Cortex of kidney (tissue), 1 donor: ENCODE results near the gene GIMAP4.
"Not testable (repeated sequence)": the region's sequence is repeated elsewhere in the genome, so short reads cannot be mapped to it uniquely, and the experiment has no call there.

Experiments used
- DNase-seq: peaks from one replicate; lab custom pipeline; 2025; lab: John Stamatoyannopoulos, UW

GIMAP4 gene

DNA sequence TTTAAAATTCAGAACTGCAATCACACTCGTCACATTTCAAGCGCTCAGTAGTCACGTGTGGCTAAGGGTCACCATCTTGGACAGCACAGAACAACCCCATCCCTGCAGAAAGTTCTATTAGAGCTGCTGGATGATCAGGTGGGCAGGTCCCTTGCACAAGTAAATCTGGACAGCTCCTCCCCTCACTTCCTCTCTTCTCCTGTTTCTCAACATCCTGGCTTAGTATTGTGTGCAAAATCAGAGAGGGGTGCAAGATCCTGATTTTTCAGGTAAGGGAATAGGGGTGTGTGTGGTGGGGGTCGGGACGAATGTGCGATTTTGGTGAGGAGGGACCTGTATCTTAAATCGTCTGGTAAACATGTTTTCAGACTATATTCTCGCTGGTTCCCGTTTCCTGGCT lies at the start of gene GIMAP4:
TSS of gene GIMAP4 (plus strand) at position 222 of the 400 bp plus-strand sequence. CDS start 2,512 bp downstream, outside the sequence.
- no peak for DNase-seq

DNA sequence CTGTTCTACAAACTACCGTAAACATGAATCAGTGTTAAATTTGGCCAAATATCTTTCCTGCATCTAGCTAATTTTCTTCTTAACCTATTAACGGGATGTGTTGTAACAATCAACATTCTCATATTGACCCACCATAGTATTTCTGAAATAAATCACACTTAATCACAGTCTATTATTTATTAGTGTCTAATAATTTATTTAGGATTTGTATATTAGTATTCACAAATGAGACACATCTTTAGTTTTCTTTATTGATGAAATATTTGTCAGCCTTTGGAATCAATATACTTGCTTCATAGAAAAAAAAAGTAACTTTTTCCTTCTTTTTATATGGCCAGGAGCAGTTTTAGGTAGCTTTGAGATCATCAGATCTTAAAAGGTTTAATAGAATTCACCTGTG lies 47.9 kb upstream of the GIMAP4 start:
- DNase-seq, result no peak

DNA sequence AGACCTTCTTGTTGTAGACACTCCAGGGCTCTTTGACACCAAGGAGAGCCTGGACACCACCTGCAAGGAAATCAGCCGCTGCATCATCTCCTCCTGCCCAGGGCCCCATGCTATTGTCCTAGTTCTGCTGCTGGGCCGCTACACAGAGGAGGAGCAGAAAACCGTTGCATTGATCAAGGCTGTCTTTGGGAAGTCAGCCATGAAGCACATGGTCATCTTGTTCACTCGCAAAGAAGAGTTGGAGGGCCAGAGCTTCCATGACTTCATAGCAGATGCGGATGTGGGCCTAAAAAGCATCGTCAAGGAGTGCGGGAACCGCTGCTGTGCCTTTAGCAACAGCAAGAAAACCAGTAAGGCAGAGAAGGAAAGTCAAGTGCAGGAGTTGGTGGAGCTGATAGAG lies 47.0 kb upstream of the GIMAP4 start:
- no peak for DNase-seq

DNA sequence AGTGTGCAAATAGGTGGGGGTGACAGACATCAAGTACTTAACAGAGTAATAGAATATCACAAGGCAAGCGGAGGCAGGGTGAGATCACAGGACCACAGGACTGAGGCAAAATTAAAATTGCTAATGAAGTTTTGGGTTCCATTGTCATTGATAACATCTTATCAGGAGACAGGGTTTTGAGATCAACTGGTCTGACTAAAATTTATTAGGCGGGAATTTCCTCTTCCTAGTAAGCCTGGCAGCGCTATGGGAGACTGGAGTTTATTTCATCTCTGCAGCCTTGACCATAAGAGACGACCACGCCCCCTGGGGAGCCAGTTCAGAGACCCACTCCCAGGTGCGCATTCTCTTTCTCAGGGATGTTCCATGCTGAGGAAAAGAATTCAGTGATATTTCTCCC lies 44.3 kb upstream of the GIMAP4 start:
- not testable (repeated sequence) for DNase-seq

DNA sequence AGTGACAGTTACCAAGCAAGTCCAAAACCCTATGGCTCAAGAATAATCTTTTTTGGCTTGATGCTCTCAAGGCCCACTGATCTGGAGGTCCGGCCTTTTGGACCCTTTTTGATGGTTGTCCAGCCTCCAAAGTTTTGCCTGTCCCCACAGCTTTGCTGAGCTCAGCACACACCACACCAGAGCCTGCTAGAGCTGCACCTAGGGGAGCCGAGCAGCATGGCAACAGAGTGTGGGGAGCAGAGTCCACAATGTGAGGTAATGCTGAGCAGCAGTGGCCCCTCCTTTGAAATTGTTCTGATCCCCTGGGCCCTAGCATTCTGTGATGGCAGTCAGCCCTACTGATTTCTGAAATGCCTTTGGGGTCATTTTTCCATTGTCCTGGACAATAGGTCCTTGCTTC lies 43.2 kb upstream of the GIMAP4 start:
- no peak for DNase-seq

DNA sequence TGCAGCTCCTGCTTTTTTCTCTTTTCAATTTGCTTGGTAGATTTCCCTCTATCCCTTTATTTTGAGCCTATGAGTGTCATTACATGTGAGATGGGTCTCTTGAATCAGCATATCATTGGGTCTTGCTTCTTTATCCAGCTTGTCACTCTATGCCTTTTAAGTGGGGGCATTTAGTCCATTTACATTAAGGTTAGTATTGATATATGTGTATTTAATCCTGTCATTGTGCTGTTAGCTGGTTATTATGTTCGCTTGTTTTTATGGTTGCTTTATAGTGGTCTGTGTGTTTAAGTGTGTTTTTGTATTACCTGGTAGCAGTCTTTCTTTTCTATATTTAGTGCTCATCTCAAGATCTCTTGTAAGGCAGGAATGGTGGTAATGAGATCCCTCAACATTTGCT lies 35.5 kb upstream of the GIMAP4 start:
- DNase-seq, result no peak

DNA sequence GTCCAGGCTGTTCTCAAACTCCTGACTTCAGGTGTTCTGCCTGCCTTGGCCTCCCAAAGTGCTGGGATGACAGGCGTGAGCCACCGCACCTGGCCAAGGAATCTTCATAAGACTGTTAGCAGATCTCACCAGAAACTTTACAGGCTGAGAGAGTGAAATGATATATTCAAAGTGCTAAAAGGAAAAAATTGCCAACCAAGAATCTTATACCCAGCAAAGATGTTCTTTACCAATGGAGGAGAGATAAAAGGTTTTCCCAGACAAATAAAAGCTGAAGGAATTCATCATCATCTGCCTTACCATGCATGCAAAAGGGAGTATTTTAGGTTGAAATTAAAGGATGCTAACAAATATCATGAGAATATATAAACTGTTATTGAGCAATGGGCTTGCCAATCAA lies 28.9 kb upstream of the GIMAP4 start:
- no peak for DNase-seq

DNA sequence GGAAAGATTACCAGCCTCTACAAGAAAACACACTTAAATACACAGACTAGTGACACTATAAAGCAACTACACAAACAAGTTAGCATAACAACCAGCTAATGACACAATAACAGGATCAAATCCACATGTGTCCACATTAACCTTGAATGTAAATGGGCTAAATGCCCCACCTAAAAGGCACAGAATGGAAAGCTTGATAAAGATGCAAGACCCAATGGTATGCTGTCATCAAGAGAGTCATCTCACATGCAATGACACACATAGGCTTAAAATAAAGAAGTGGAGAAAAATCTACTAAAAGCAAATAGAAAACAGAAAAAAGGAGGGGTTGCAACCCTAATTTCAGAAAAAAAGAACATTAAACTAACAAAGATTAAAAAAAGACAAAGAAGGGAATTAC lies 14.0 kb upstream of the GIMAP4 start:
- no peak for DNase-seq

DNA sequence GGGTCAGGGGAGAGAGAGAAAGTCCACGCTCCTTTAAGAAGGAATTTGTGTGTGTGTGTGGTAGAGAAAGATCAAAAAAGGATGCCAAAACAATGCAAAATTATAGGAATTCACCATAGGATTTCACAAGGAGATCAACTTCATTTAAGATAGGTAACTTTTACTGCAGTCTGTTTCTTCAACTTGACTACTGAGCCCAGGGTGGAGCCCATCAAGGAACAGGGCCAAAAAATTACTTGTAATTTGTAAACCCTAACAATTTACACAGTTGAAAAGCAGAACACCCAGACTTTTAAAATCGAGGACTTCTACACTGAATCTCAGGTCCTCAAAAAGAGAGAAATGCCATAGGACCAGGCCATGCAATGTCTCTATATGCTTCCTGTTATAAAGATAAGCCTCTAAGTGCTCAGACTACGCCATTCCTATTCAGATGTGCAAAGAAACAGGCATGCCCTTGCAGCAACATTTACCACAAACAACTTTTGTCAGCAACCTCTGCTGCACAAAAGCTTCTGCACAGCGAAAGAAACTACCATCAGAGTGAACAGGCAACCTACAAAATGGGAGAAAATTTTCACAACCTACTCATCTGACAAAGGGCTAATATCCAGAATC lies 10.6 kb upstream of the GIMAP4 start:
- no peak for DNase-seq

DNA sequence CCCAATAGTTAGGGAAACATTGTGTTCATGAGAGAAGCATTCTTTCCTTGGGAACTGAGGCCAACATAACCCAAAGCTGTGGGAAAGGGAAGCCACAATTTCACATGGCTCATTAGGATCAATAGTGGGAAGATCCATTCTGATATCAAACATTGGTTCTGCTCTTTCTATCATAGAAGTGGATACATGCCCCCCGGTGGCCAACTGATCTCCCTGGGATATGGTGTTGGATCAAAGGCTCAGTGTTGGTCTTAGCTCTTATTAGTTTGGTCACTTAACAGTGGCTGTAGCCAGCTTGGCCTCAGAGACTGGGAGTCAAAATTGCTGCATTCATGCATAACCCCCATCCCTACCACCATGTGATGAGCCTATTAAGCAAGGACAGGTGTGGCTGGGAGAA lies 6.7 kb upstream of the GIMAP4 start:
- no peak for DNase-seq

DNA sequence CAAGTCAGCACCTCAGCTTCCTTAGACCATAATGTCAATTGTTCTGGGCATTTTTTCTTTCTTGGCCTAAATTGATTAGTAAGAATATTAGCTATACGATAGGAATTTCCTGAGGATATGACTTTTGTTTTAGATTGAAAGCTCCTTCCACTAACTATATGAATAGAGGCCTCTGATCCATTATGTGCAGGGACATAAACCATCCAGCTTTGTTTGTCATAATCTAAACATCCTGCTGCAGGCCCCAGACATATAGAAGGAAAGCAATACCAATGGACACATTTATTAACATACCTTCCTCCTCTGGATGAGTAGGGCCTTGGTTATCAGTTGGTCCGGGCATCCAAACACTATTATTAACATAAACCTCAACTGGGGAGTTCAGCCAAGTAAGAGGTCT lies 4.3 kb upstream of the GIMAP4 start:
- no peak for DNase-seq

DNA sequence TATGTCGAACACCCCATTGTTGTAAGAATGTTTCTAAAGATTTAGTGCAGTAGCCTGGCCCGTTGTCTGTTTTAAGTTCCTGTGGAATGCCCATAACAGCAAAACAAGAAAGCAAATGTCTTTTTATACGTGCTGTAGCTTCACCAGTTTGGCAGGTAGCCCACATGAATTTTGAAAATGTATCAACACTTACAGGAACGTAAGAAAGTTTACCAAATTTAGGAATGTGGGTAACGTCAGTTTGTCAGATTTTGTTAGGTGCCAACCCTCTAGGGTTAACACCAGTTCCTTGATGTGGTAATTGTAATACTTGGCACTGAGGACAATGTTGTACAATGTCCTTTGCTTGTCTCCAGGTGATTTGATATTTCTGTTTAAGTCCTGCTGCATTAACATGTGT lies 3.2 kb upstream of the GIMAP4 start:
- no peak for DNase-seq

DNA sequence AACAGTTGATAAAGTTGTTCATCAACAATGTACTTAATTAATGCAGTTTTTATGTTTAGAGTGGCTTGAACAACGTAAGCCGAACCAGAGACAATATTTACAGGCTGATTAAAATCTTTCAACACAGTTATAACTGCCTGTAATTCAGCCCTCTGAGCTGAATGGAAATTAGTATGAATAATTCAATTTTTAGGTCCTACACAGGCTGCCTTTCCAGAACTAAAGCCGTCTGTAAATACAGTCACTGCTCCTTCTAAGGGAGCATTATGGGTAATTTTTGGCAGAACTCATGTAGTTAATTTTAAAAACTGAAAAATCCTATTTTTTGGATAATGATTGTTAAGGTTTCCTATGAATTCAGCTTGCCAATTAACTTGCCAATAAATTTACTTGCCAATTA lies 2.6 kb upstream of the GIMAP4 start:
- no peak for DNase-seq

DNA sequence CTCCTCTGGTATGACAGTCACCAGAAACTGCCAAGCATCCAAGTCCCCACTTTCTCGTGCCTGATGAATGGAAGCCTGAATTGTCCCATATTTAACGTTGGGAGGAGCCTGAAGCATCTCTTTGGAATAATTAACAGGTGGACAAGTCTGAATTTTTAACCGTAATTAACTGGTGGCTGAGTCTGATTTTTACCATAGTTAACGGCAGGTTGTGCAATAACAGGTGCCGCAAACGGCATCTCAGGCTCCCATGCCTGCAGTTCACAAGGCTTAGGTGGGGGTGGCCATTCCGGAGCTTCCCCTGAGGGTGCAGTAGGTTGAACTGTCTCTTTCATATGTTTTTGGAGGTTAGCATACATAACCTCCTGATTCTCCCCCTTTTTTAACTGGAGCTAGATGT lies 2.0 kb upstream of the GIMAP4 start:
- no peak for DNase-seq

DNA sequence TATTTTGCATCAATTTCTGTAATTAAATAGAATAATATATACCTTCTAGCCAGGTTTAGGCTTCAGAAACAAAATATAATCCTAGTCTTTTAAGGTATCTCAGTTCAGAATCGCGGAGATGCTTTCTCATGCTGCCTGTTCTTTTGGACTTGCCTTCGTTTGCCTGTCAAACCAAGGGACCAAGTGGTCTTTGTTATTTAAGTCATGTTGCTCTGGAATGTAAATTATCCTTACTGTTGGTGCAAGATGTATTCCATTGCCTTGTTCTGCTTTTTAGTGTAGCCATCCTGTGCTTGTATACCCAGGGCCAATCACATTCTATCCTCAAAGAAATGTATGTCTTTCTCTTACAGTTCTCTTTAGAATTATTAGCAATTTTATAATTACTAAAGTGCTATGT lies 1.1 kb upstream of the GIMAP4 start:
- DNase-seq, result no peak

DNA sequence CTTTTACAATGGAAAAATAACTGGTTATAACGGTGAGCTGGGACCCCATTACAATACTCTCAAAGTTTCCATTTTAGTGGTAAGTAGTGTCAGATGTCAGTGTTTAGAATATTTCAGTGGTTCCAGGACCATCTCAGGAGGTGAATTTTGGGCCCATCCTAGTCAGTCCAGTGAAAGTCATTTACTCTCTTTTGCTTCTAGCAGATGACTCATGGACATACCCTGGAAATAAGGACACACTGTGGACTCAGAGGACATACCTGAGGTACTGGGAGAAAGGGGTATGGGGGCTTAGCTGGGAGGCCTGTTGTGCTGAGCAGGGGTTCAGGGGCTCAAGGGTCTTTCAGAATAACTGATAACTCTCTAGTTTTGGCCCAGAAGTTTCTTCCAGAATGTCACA lies 618 bp upstream of the GIMAP4 start:
- DNase-seq, result no peak

DNA sequence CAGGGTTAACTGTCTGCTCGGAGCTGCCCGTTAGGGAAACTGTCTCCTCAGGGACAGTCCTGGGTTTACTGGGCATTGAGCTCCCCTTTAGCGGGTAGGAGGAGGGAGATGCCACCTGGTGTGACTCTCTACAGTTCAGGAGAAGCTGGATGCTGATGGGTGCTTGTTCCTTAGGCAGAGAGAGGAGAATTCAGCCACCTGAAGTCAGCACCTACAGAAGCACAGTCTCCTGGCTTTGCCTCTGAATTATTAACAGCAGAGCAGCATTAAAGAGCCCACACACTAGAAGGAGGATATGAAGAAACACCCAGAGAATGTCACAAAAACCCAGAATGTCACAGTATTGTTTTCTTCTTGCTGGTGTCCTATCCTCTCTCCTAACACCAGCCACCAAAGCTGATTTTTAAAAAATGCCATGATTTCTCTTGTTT lies 696 bp downstream of the GIMAP4 start:
- DNase-seq, result no peak

DNA sequence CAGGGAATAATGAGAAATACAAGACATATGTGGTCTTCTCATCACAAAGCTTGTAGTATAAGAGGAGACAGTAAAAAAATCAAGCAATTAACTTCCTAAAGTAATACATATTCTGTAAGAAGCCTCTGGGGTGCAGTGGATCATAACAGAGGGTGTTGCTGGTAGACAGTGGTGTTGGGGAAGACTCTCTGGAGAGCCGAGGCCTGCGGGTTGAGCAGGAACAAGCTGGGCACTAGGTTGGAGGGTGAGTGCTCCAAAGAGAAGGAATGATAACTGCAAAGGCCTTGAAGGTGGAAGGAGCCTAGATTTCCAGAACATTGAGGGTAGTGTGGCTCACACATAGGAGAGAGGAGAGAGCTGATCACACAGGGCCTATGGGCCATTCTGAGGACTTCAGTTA lies 1.5 kb downstream of the GIMAP4 start:
- no peak for DNase-seq

DNA sequence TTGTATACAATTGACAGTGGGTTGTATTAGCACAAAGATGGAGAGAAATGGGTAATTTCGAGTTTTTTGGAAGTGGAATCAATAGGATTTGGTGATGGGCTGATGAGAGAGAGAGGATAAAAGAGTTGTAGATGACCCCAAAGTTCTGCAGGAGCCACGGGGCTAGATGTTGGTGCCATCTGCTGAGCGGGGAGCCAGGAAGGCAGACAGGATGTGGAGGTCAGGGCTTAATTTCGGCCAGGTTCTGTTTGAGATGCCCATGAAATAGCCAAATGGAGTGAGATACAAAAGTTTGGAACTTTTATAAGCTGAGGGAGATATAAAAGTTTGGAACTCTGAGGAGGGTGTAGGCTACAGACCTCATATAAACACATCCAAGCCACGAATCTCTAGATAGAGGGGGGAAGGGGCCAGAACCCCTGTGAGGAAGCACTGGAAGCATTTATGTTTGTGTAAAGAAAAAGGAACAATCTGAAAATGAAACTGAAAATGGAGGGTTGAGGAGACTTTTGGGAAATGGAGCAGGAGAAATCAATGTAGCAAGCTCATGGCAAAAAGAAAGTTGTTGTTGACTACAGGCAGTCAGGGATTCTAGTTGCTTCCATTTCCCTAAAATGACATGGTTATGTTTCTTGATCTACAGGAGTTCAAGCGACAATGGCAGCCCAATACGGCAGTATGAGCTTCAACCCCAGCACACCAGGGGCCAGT lies 2.2 kb downstream of the GIMAP4 start:
- no peak for DNase-seq

DNA sequence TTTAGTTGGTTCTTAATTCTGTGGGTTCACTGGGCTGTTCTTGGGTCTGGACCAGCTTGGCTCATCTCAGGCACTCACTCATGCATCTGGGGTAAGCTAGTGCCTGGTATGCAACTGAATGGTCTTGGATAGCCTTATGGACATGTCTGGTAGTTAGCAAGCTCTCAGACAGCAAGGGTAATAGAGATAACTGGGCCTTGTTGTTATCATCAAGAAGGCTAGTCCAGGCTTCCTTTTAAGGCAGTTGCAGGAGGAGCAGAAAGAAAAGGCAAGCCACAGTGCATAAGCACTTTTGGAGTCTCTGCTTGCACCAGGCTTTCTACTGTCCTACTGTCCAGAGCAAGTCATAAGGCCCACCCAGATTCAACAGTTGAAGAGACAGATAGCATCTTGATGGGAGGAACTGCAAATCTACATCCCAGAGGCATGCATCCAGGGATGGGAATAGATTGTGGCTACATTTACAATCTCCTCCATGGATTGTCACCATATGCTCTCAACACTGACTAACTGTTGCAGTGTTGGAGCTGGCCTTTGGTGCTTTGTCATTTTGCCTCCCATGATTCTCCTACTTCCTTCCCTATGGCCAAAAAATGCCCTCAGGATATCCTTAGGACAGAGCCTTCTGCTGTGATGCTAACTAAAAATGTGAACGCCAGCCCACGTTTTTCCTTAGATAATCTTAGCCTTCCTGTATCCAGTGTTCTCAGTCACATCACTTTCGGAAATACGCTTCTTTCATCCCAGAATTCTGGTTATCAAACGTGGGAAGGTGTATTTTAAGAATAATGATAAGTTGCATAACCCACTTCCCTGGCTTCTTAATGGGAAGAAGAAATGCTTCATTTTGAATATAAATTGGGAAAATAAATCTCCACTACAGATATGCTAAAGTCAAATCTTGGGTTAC lies 3.6 kb downstream of the GIMAP4 start:
- no peak for DNase-seq

DNA sequence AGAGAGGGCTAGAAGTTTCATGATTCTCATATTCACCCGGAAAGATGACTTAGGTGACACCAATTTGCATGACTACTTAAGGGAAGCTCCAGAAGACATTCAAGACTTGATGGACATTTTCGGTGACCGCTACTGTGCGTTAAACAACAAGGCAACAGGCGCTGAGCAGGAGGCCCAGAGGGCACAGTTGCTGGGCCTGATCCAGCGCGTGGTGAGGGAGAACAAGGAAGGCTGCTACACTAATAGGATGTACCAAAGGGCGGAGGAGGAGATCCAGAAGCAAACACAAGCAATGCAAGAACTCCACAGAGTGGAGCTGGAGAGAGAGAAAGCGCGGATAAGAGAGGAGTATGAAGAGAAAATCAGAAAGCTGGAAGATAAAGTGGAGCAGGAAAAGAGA lies 5.3 kb downstream of the GIMAP4 start:
- DNase-seq, result no peak

DNA sequence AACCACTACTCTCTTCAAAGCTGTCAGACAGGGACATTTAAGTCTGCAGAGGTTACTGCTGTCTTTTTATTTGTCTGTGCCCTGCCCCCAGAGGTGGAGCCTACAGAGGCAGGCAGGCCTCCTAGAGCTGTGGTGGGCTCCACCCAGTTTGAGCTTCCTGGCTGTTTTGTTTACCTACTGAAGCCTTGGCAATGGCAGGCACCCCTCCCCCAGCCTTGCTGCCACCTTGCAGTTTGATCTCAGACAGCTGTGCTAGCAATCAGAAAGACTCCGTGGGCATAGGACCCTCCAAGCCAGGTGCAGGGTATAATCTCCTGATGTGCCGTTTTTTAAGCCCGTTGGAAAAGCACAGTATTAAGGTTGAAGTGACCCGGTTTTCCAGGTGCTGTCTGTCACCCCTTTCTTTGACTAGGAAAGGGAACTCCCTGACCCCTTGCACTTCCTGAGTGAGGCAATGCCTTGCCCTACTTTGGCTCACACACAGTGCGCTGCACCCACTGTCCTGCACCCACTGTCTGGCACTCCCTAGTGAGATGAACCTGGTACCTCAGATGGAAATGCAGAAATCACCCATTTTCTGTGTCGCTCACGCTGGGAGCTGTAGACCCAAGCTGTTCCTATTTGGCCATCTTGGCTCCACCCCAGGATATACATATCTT lies 12.9 kb downstream of the GIMAP4 start:
- DNase-seq, result not testable (repeated sequence)
